Fibroblast of the aortic adventitia (primary cell): ENCODE results near the gene DOCK3. TPM values are rescaled to one million over a fixed set of nuclear protein-coding genes. Genes with fewer than 3 reads are reported as not detected.

Source experiments
- DNase-seq: peaks from one replicate; pipeline ENCODE4 v3.0.0-alpha.2; 2010; ENCODE audit warnings: low read depth
- H3K4me3 ChIP-seq: 2 replicates; pipeline ENCODE4 v1.5.1; 2011; ENCODE audit warnings: low read depth, mild to moderate bottlenecking, control low read depth, low read length, moderate library complexity
- total RNA-seq: library from RNA; depleted of rRNA; stranded (reverse); fragments of >200 nt; gene quantifications from 2 replicates; pipeline ENCODE4 v1.2.3, GENCODE V29; 2012; ENCODE audit warnings: low replicate concordance
- TF ChIP-seq, protein P1 (sequence below): IDR thresholded peaks from 2 replicates; pipeline ENCODE4 v1.5.1; 2011; ENCODE audit warnings: mild to moderate bottlenecking, low read length, control low read depth, inconsistent platforms; ENCODE audit not compliant: insufficient read depth

DOCK3 gene
- total RNA-seq, 1 donor: 0.36 TPM

GRCh38 chr3:51271172-51271571, 596.4 kb downstream of the DOCK3 start:
- no peak for DNase-seq
- H3K4me3 ChIP-seq: no peak overlapping the region
- TF ChIP-seq, protein P1, sequence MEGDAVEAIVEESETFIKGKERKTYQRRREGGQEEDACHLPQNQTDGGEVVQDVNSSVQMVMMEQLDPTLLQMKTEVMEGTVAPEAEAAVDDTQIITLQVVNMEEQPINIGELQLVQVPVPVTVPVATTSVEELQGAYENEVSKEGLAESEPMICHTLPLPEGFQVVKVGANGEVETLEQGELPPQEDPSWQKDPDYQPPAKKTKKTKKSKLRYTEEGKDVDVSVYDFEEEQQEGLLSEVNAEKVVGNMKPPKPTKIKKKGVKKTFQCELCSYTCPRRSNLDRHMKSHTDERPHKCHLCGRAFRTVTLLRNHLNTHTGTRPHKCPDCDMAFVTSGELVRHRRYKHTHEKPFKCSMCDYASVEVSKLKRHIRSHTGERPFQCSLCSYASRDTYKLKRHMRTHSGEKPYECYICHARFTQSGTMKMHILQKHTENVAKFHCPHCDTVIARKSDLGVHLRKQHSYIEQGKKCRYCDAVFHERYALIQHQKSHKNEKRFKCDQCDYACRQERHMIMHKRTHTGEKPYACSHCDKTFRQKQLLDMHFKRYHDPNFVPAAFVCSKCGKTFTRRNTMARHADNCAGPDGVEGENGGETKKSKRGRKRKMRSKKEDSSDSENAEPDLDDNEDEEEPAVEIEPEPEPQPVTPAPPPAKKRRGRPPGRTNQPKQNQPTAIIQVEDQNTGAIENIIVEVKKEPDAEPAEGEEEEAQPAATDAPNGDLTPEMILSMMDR: no peak

- TF ChIP-seq, protein P1: no peak
- no peak overlapping the region for H3K4me3 ChIP-seq
- DNase-seq: no peak
Measured at GRCh38 chr3:51274052-51274451, 599.3 kb downstream of the DOCK3 start.

DNA sequence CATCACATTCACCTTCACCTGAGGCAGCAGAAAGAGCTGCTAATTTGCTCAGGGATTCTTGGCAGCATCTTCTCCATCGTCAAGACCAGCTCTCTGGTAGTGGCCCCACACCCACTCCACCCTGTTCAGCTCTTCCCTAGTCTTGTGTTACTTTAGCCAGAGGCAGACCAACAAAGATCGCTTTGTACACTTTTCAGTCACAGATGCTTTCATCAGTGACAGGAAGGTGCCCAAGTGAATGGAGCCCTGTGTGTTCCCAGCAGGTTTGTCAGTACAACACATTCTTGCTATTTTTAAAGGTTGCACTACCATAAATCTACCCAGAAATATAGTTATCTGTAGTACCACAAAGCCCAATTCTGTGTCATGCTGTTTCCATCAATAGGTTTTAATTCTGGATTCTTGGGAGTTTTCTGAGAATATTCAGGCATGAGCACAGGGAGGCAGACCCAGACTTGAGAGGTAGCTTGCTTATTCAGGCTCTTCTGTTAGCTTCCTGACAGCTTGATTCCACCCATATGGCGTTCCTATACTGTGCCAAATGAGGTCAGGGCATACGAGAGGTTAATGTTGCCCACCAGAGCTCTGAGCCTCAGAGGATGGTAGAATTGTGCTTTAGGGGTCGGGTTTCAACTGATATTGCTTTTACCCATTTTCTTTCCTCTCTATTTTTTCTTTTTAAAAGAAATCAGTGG, 600.5 kb downstream of the DOCK3 start:
- TF ChIP-seq, protein P1: no peak
- H3K4me3 ChIP-seq: no peak overlapping the region
- no peak for DNase-seq

DNA sequence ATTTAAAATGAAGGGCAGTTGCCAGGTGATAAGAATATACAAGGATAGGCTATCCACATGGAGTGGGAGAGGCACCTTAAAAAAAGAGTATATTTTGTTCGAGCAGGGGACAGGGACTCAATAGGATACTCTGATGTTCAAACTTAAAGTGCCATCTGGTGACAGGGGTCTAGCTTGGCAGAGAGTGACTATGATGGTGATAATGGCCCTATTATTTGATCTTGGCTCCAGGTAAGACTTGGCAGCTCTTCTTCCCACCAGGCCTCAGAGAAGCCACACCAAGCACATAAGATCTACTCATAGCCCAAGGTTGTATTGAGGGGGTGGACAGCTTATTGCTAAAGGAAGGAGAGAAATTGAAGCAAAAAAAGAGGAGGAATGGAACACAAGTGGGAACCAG, 601.3 kb downstream of the DOCK3 start:
- H3K4me3 ChIP-seq: no peak overlapping the region
- no peak for DNase-seq
- TF ChIP-seq, protein P1: no peak

- TF ChIP-seq, protein P1: no peak
- no peak overlapping the region for H3K4me3 ChIP-seq
- no peak for DNase-seq
Measured at GRCh38 chr3:51279448-51279847, 604.7 kb downstream of the DOCK3 start.

- TF ChIP-seq, protein P1: no peak
- no peak for DNase-seq
- no peak overlapping the region for H3K4me3 ChIP-seq
Measured at GRCh38 chr3:51280176-51280575, 605.4 kb downstream of the DOCK3 start.

DNA sequence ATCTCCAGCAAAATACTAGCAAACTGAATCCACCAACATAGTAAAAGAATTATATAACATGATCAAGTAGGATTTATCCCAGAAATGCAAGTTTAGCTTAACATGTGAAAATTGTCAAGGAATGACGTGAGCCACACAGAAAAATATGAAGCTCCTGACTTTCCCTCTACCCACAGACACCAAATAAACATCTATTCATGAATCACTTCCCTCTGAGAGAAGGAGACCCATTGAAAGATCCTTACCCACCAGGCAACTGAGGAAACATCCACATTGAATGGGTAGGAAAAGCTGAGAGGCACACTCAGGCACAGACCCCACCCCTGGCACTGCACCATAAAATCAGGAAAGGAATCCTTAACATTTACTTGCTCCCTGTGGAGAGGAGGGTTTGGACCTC, 608.2 kb downstream of the DOCK3 start:
- DNase-seq: peak; percentile 16
- TF ChIP-seq, protein P1: no peak
- H3K4me3 ChIP-seq: no peak overlapping the region
